Ishikawa (cell line): ENCODE data around the gene SOX5.

Experiments used
- CEBPB ChIP-seq: IDR thresholded peaks from 2 replicates; pipeline ENCODE4 v1.6.1; 2012
- CREB1 ChIP-seq: IDR thresholded peaks from 2 replicates; pipeline ENCODE4 v1.6.1; 2012; ENCODE audit warnings: low read depth
- EGR1 ChIP-seq: IDR thresholded peaks from 2 replicates; pipeline ENCODE4 v1.6.1; 2012
- EP300 ChIP-seq: IDR thresholded peaks from 2 replicates; pipeline ENCODE4 v1.6.1; 2012; ENCODE audit warnings: borderline replicate concordance
- FOXM1 ChIP-seq: IDR thresholded peaks from 2 replicates; pipeline ENCODE4 v1.6.1; 2012; ENCODE audit warnings: low read depth, borderline replicate concordance
- RAD21 ChIP-seq: IDR thresholded peaks from 2 replicates; pipeline ENCODE4 v1.6.1; 2012; ENCODE audit warnings: low read depth
- TAF1 ChIP-seq: IDR thresholded peaks from 2 replicates; pipeline ENCODE4 v1.6.1; 2012; ENCODE audit warnings: low read depth, mild to moderate bottlenecking
- TCF12 ChIP-seq: IDR thresholded peaks from 2 replicates; pipeline ENCODE4 v1.6.1; 2012; ENCODE audit warnings: low read depth
- TEAD4 ChIP-seq: IDR thresholded peaks from 2 replicates; pipeline ENCODE4 v1.6.1; 2012
- YY1 ChIP-seq: IDR thresholded peaks from 2 replicates; pipeline ENCODE4 v1.6.1; 2012; ENCODE audit warnings: low read depth
- TF ChIP-seq, protein P1 (sequence below): IDR thresholded peaks from 2 replicates; pipeline ENCODE4 v1.6.1; 2012
- TF ChIP-seq, protein P2 (sequence below): IDR thresholded peaks from 2 replicates; pipeline ENCODE4 v1.6.1; 2012
- TF ChIP-seq, protein P3 (sequence below): IDR thresholded peaks from 2 replicates; pipeline ENCODE4 v1.6.1; 2012; ENCODE audit warnings: low read depth, mild to moderate bottlenecking

DNA sequence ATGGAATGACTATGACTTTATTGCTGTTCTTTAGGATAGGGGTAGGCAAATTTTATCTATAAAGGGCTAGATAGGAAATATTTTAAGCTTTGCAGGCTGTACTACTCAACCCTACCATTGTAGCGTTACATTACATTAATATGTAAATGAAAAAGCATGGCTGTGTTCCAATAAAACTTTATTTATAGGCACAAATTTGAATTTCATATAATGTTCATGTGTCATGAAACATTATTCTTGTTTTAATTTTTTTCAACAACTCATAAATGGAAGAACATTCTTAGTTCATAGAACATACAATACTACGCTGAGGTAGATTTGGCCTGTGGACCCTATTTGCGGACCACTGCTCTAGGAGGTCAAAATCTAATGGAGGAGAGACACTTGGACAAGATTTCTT lies 133.7 kb downstream of the SOX5 start:
- TF ChIP-seq EP300 (no peak), YY1 (no peak), TAF1 (no peak), RAD21 (no peak), CREB1 (no peak), EGR1 (no peak), TEAD4 (no peak), FOXM1 (no peak), CEBPB (no peak), TCF12 (no peak)
- TF ChIP-seq, protein P1, sequence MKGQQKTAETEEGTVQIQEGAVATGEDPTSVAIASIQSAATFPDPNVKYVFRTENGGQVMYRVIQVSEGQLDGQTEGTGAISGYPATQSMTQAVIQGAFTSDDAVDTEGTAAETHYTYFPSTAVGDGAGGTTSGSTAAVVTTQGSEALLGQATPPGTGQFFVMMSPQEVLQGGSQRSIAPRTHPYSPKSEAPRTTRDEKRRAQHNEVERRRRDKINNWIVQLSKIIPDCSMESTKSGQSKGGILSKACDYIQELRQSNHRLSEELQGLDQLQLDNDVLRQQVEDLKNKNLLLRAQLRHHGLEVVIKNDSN = no peak
- TF ChIP-seq, protein P2, sequence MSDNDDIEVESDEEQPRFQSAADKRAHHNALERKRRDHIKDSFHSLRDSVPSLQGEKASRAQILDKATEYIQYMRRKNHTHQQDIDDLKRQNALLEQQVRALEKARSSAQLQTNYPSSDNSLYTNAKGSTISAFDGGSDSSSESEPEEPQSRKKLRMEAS = no peak
- TF ChIP-seq, protein P3, sequence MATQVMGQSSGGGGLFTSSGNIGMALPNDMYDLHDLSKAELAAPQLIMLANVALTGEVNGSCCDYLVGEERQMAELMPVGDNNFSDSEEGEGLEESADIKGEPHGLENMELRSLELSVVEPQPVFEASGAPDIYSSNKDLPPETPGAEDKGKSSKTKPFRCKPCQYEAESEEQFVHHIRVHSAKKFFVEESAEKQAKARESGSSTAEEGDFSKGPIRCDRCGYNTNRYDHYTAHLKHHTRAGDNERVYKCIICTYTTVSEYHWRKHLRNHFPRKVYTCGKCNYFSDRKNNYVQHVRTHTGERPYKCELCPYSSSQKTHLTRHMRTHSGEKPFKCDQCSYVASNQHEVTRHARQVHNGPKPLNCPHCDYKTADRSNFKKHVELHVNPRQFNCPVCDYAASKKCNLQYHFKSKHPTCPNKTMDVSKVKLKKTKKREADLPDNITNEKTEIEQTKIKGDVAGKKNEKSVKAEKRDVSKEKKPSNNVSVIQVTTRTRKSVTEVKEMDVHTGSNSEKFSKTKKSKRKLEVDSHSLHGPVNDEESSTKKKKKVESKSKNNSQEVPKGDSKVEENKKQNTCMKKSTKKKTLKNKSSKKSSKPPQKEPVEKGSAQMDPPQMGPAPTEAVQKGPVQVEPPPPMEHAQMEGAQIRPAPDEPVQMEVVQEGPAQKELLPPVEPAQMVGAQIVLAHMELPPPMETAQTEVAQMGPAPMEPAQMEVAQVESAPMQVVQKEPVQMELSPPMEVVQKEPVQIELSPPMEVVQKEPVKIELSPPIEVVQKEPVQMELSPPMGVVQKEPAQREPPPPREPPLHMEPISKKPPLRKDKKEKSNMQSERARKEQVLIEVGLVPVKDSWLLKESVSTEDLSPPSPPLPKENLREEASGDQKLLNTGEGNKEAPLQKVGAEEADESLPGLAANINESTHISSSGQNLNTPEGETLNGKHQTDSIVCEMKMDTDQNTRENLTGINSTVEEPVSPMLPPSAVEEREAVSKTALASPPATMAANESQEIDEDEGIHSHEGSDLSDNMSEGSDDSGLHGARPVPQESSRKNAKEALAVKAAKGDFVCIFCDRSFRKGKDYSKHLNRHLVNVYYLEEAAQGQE = no peak
